BJ (cell line): Measurements from ENCODE around the gene CEP295NL. TPM values are rescaled to one million over a fixed set of nuclear protein-coding genes. Genes with fewer than 3 reads are reported as not detected.
"Not testable (repeated sequence)": the region's sequence is repeated elsewhere in the genome, so short reads cannot be mapped to it uniquely, and the experiment has no call there.

Source experiments
- CTCF ChIA-PET: fragments of 350-600 bp; formaldehyde crosslinking; extraction: SDS; loops from one replicate; lab custom pipeline; 2021; ENCODE audit warnings: antibody characterized with exemption, inconsistent platforms; lab: Yijun Ruan, JAX
- POLR2A ChIA-PET: fragments of 300-600 bp; sonication (Branson Sonifier 250); formaldehyde crosslinking; extraction: SDS; loops from one replicate; lab custom pipeline; 2021; ENCODE audit warnings: antibody characterized with exemption; lab: Charles Lee
- DNase-seq: peaks from one replicate; pipeline ENCODE4 v3.0.0-alpha.2; 2011; ENCODE audit warnings: low read depth
- H3K27me3 ChIP-seq: 2 replicates; pipeline ENCODE4 v1.6.0; 2011; ENCODE audit warnings: low read length; ENCODE audit not compliant: control insufficient read depth, insufficient read depth
- H3K36me3 ChIP-seq: 2 replicates; pipeline ENCODE4 v1.5.1; 2011; ENCODE audit warnings: low read length; ENCODE audit not compliant: control insufficient read depth, insufficient read depth
- H3K4me3 ChIP-seq: 2 replicates; pipeline ENCODE4 v1.5.1; 2011; ENCODE audit warnings: low read depth, mild to moderate bottlenecking, control low read depth, low read length
- CTCF ChIP-seq: IDR thresholded peaks from 2 replicates; pipeline ENCODE4 v1.5.1; 2011; ENCODE audit warnings: low read depth, mild to moderate bottlenecking, control low read depth, inconsistent platforms, low read length, moderate library complexity; ENCODE audit not compliant: insufficient read depth
- polyA plus RNA-seq: library from polyadenylated mRNA; depleted of rRNA; stranded (reverse); fragments of >200 nt; gene quantifications from 2 replicates; pipeline ENCODE4 v1.2.3, GENCODE V29; 2011

CEP295NL gene
- polyA plus RNA-seq, 1 experiment: 0.15 TPM

GRCh38 chr17:78905116-78905515, 2.1 kb upstream of the CEP295NL start:
- Histone ChIP-seq H3K27me3 (no peaks in the 10 kb centered on the region), H3K4me3 (no peak overlapping the region), H3K36me3 (peaks cover 23% of the 10 kb centered on the region)
- POLR2A ChIA-PET: no interaction called here
- CTCF ChIA-PET: interaction anchor here (0.6 to 1.8 kb wide), 3 partner anchors 10 to 33 kb away, joined by 3 to 6 read pairs (median 4); no protein-coding TSS in a partner anchor
- DNase-seq: no peak
- TF ChIP-seq CTCF: no peak

- Histone ChIP-seq H3K36me3 (peaks cover 21% of the 10 kb centered on the region), H3K4me3 (no peak overlapping the region), H3K27me3 (no peaks in the 10 kb centered on the region)
- POLR2A ChIA-PET: no interaction called here
- no peak for TF ChIP-seq CTCF
- DNase-seq: no peak
- CTCF ChIA-PET: interaction anchor here (0.9 to 1.8 kb wide), 2 partner anchors 9 to 34 kb away, joined by 4 to 6 read pairs; no protein-coding TSS in a partner anchor
These were observed 1.4 kb upstream of the CEP295NL start for GRCh38 chr17:78904371-78904770.

- POLR2A ChIA-PET, H3K4me3 ChIP-seq, DNase-seq, H3K27me3 ChIP-seq: not testable (repeated sequence)
- H3K36me3 ChIP-seq: peaks cover 23% of the 10 kb centered on the region
- CTCF ChIA-PET: interaction anchor here (0.7 kb wide), 1 partner anchor 38 kb away, joined by 3 read pairs; no protein-coding TSS in a partner anchor
These were observed 770 bp downstream of the CEP295NL start for GRCh38 chr17:78902231-78902630.

- ChIA-PET POLR2A (no interaction called here), CTCF (interaction anchor here (0.7 kb wide), 1 partner anchor 38 kb away, joined by 3 read pairs; no protein-coding TSS in a partner anchor)
- Histone ChIP-seq H3K27me3 (no peaks in the 10 kb centered on the region), H3K4me3 (no peak overlapping the region), H3K36me3 (peaks cover 23% of the 10 kb centered on the region)
- DNase-seq: no peak
- TF ChIP-seq CTCF: no peak
These were observed 1.2 kb downstream of the CEP295NL start for GRCh38 chr17:78901806-78902205.

- TF ChIP-seq CTCF: no peak
- H3K4me3 ChIP-seq: no peak overlapping the region
- POLR2A ChIA-PET: no interaction called here
- no peaks in the 10 kb centered on the region for H3K27me3 ChIP-seq
- DNase-seq: no peak
- CTCF ChIA-PET: no interaction called here
- peaks cover 23% of the 10 kb centered on the region for H3K36me3 ChIP-seq
These were observed 2.2 kb downstream of the CEP295NL start for GRCh38 chr17:78900816-78901215.
